ENCODE results near the gene PCDHA5.
"Not testable (repeated sequence)": the region's sequence is repeated elsewhere in the genome, so short reads cannot be mapped to it uniquely, and the experiment has no call there.

PCDHA5 gene

DNA sequence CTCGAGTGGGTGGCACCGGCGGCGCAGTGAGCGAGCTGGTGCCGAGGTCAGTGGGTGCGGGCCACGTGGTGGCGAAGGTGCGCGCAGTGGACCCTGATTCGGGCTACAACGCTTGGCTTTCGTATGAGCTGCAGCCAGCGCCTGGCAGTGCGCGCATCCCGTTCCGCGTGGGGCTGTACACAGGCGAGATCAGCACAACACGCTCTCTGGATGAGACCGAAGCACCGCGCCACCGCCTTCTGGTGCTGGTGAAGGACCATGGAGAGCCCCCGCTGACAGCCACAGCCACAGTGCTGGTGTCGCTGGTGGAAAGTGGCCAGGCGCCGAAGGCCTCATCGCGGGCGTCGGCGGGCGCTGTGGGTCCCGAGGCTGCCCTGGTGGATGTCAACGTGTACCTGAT, 2.1 kb downstream of the PCDHA5 start:
- no peak for DNase-seq (ENCODE audit: low read depth)

GRCh38 chr5:140827704-140828361, 6.4 kb downstream of the PCDHA5 start, which contains the start of gene PCDHA6:
PCDHA6 (plus strand) TSS chr5:140827960; CDS start chr5:140828092, 132 bp downstream.
- DNase-seq (ENCODE audit: low read depth), result no peak

- no peak for DNase-seq (ENCODE audit: low read depth)
These were observed 6.9 kb downstream of the PCDHA5 start for GRCh38 chr5:140828362-140828737.

GRCh38 chr5:140829511-140830501, 8.4 kb downstream of the PCDHA5 start:
- DNase-seq (ENCODE audit: low read depth), result not testable (repeated sequence)

- DNase-seq (ENCODE audit: low read depth), result no peak
These were observed 12.6 kb downstream of the PCDHA5 start, which contains the start of gene PCDHA7 for GRCh38 chr5:140833993-140834392. PCDHA7 (plus strand) TSS chr5:140834269; CDS start chr5:140834384, 115 bp downstream.

- not testable (repeated sequence) for DNase-seq (ENCODE audit: low read depth)
These were observed 13.1 kb downstream of the PCDHA5 start for GRCh38 chr5:140834439-140835008.

DNA sequence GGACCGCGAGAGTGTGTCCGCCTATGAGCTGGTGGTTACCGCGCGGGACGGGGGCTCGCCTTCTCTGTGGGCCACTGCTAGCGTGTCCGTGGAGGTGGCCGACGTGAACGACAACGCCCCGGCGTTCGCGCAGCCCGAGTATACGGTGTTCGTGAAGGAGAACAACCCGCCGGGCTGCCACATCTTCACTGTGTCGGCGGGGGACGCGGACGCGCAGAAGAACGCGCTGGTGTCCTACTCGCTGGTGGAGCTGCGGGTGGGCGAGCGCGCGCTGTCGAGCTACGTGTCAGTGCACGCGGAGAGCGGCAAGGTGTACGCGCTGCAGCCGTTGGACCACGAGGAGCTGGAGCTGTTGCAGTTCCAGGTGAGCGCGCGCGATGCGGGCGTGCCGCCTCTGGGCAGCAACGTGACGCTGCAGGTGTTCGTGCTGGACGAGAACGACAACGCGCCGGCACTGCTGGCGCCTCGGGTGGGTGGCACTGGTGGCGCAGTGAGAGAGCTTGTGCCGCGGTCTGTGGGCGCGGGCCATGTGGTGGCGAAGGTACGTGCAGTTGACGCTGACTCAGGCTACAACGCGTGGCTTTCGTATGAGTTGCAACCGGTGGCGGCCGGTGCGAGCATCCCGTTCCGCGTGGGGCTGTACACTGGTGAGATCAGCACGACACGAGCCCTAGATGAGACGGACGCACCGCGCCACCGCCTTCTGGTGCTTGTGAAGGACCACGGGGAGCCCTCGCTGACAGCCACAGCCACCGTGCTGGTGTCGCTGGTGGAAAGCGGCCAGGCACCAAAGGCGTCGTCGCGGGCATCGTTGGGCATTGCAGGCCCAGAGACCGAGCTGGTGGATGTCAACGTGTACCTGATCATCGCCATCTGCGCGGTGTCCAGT, 14.5 kb downstream of the PCDHA5 start:
- DNase-seq (ENCODE audit: low read depth), result no peak

DNA sequence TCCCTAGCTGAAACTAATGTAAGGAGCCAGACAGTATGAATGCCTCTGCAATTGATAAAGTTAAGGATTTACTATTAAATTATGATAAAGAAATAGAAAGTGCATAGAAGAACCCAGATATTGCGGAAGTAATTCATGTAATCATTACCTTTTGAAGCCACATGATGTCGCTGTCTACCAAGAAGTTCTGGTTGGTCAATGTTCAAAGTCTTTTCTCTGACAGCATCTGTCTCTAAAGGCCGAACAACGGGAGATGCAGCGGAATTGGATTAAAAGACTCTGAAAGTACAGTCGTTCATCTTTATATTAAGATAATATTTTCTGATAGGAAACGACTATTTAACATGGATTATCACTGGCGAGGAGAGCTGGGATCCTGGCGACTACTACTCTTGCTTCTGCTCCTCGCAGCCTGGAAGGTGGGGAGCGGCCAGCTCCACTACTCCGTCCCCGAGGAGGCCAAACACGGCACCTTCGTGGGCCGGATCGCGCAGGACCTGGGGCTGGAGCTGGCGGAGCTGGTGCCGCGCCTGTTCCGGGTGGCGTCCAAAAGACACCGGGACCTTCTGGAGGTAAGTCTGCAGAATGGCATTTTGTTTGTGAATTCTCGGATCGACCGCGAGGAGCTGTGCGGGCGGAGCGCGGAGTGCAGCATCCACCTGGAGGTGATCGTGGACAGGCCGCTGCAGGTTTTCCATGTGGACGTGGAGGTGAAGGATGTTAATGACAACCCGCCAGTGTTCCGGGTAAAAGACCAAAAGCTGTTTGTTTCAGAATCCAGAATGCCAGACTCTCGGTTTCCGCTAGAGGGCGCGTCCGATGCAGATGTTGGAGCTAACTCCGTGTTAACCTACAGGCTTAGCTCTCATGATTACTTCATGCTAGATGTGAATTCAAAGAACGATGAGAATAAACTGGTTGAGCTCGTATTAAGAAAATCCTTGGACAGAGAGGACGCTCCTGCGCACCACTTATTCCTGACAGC, 19.9 kb downstream of the PCDHA5 start, which contains the start of gene PCDHA8:
Gene PCDHA8 (plus strand): TSS at position 210 of the 985 bp plus-strand sequence. CDS start 135 bp downstream, at position 345.
- DNase-seq (ENCODE audit: low read depth), result no peak

DNA sequence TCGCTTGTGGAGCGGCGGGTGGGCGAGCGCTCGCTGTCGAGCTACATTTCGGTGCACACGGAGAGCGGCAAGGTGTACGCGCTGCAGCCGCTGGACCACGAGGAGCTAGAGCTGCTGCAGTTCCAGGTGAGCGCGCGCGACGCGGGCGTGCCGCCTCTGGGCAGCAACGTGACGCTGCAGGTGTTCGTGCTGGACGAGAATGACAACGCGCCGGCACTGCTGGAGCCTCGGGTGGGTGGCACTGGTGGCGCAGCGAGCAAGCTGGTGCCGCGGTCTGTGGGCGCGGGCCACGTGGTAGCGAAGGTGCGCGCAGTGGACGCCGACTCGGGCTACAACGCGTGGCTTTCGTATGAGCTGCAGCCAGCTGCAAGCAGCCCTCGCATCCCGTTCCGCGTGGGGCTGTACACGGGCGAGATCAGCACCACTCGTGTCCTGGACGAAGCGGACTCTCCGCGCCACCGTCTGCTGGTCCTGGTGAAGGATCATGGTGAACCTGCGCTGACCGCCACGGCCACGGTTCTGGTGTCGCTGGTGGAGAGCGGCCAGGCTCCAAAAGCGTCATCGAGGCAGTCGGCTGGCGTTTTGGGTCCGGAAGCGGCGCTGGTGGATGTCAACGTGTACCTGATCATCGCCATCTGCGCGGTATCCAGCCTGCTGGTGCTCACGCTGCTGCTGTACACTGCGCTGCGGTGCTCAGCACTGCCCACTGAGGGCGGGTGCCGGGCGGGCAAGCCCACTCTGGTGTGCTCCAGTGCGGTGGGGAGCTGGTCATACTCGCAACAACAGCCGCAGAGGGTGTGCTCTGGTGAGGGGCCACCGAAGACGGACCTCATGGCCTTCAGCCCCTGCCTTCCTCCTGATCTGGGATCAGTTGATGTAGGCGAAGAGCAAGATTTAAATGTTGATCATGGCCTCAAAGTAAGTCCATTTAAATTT, 21.7 kb downstream of the PCDHA5 start:
- DNase-seq (ENCODE audit: low read depth), result no peak

DNA sequence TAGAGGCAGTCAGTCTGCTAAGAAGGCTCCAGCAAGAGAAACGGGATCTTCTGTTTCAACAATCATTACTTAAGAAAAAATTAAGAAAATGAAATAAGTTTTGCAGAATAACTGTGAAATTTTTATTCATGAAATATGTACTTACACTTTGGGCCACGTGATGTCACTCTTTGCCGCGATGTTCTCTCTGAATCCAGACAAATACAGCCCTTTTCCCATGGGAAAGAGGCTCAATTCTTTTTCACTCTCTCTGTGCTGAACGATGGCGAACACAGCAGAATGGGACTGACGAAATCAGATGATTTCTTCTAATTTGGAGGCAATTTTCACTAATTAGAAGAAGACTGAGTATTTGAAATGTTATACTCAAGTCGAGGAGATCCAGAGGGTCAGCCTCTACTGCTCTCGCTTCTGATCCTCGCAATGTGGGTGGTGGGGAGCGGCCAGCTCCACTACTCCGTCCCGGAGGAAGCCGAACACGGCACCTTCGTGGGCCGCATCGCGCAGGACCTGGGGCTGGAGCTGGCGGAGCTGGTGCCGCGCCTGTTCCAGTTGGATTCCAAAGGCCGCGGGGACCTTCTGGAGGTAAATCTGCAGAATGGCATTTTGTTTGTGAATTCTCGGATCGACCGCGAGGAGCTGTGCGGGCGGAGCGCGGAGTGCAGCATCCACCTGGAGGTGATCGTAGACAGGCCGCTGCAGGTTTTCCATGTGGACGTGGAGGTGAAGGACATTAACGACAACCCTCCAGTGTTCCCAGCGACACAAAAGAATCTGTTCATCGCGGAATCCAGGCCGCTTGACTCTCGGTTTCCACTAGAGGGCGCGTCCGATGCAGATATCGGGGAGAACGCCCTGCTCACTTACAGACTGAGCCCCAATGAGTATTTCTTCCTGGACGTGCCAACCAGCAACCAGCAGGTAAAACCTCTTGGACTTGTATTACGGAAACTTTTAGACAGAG, 27.0 kb downstream of the PCDHA5 start, which contains the start of gene PCDHA9:
Gene PCDHA9 (plus strand): TSS at position 244 of the 964 bp plus-strand sequence. CDS start 114 bp downstream, at position 358.
- DNase-seq (ENCODE audit: low read depth), result not testable (repeated sequence)

DNA sequence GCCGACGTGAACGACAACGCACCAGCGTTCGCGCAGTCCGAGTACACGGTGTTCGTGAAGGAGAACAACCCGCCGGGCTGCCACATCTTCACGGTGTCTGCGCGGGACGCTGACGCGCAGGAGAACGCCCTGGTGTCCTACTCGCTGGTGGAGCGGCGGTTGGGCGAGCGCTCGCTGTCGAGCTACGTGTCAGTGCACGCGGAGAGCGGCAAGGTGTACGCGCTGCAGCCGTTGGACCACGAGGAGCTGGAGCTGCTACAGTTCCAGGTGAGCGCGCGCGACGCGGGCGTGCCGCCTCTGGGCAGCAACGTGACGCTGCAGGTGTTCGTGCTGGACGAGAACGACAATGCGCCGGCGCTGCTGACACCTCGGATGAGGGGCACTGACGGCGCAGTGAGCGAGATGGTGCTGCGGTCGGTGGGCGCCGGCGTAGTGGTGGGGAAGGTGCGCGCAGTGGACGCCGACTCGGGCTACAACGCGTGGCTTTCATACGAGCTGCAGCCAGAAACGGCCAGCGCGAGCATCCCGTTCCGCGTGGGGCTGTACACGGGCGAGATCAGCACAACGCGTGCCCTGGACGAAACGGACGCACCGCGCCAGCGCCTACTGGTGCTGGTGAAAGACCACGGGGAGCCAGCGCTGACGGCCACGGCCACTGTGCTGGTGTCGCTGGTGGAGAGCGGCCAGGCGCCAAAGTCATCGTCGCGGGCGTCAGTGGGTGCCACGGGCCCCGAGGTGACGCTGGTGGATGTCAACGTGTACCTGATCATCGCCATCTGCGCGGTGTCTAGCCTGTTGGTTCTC, 28.6 kb downstream of the PCDHA5 start:
- DNase-seq (ENCODE audit: low read depth), result not testable (repeated sequence)

- DNase-seq (ENCODE audit: low read depth), result no peak
These were observed 34.6 kb downstream of the PCDHA5 start, which contains the start of gene PCDHA10 for GRCh38 chr5:140855772-140856674. PCDHA10 (plus strand) TSS chr5:140855897; CDS start chr5:140856049, 152 bp downstream.

- no peak for DNase-seq (ENCODE audit: low read depth)
These were observed 36.0 kb downstream of the PCDHA5 start for GRCh38 chr5:140857177-140857986.

GRCh38 chr5:140857987-140858240, 36.5 kb downstream of the PCDHA5 start:
- no peak for DNase-seq (ENCODE audit: low read depth)
